ENCODE results near the gene EXOC4. TPM values are rescaled to one million over a fixed set of nuclear protein-coding genes. Genes with fewer than 3 reads are reported as not detected.

The EXOC4 gene
- total RNA-seq, 1 donor from 2014 or later, result 94.0 TPM

DNA sequence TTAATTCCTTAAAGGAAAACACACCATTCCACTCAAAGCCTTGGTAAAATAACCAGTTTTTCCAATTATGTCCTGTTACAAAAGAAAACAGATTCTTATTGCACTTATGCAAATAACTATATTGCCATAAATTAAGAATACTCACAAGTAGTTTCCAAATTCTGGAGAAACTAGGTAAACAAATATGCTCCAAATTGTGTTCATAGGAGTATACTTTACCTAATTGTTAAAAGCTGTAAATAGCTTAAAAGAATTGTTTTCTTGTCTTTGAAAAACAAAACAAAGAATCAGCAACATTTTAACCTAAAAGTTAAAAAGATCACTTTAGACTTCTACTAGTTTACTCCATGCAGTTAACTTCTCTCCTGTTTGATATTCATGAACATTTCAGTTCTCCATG lies 835.3 kb downstream of the EXOC4 start:
- peaks cover 23% of the 10 kb centered on the region for H3K36me3 Mint-ChIP-seq (ENCODE audit: low read depth, unreplicated experiment)
- no peak for DNase-seq (ENCODE audit: low spot score)
- H3K9me3 Mint-ChIP-seq (ENCODE audit: unreplicated experiment), result peaks cover 13% of the 10 kb centered on the region
- H3K4me3 Mint-ChIP-seq (ENCODE audit: unreplicated experiment), result no peak overlapping the region
- H3K27me3 Mint-ChIP-seq (ENCODE audit: unreplicated experiment), result peaks cover 6% of the 10 kb centered on the region
- TF ChIP-seq, protein P1, sequence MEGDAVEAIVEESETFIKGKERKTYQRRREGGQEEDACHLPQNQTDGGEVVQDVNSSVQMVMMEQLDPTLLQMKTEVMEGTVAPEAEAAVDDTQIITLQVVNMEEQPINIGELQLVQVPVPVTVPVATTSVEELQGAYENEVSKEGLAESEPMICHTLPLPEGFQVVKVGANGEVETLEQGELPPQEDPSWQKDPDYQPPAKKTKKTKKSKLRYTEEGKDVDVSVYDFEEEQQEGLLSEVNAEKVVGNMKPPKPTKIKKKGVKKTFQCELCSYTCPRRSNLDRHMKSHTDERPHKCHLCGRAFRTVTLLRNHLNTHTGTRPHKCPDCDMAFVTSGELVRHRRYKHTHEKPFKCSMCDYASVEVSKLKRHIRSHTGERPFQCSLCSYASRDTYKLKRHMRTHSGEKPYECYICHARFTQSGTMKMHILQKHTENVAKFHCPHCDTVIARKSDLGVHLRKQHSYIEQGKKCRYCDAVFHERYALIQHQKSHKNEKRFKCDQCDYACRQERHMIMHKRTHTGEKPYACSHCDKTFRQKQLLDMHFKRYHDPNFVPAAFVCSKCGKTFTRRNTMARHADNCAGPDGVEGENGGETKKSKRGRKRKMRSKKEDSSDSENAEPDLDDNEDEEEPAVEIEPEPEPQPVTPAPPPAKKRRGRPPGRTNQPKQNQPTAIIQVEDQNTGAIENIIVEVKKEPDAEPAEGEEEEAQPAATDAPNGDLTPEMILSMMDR (IDR thresholded peaks at IDR 0.05; ENCODE audit: unreplicated experiment), result no peak
- H3K27ac Mint-ChIP-seq (ENCODE audit: unreplicated experiment), result no peak overlapping the region
- H3K4me1 Mint-ChIP-seq (ENCODE audit: unreplicated experiment), result no peaks in the 10 kb centered on the region

DNA sequence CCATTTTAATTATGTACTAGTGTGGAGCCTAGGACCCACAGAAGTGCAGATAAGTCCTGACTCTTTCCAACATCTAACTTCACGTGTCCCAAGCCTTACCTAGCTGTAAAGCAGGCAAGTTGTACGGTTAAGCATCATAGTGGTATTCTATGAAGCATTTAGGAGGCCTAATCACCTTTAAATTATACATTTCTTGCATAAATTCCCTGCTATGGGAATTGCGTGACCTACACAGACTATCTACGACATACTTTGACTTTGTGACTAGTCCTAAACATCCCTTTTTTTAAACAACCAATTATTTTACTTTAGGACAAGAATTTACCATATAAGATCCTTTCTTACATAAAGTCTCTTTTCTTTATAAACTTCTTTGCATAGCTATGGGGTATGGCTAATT lies 836.6 kb downstream of the EXOC4 start:
- Mint-ChIP-seq H3K4me3 (ENCODE audit: unreplicated experiment) (no peak overlapping the region), H3K36me3 (ENCODE audit: low read depth, unreplicated experiment) (peaks cover 19% of the 10 kb centered on the region), H3K27me3 (ENCODE audit: unreplicated experiment) (peaks cover 3% of the 10 kb centered on the region), H3K27ac (ENCODE audit: unreplicated experiment) (no peak overlapping the region), H3K9me3 (ENCODE audit: unreplicated experiment) (peaks cover 13% of the 10 kb centered on the region), H3K4me1 (ENCODE audit: unreplicated experiment) (no peaks in the 10 kb centered on the region)
- no peak for DNase-seq (ENCODE audit: low spot score)
- TF ChIP-seq, protein P1 (IDR thresholded peaks at IDR 0.05; ENCODE audit: unreplicated experiment), result no peak

- DNase-seq (ENCODE audit: low spot score), result no peak
- Mint-ChIP-seq H3K9me3 (ENCODE audit: unreplicated experiment) (peaks cover 7% of the 10 kb centered on the region), H3K27ac (ENCODE audit: unreplicated experiment) (no peak overlapping the region), H3K4me1 (ENCODE audit: unreplicated experiment) (no peaks in the 10 kb centered on the region), H3K4me3 (ENCODE audit: unreplicated experiment) (no peak overlapping the region), H3K27me3 (ENCODE audit: unreplicated experiment) (no peaks in the 10 kb centered on the region), H3K36me3 (ENCODE audit: low read depth, unreplicated experiment) (no peaks in the 10 kb centered on the region)
- TF ChIP-seq, protein P1 (IDR thresholded peaks at IDR 0.05; ENCODE audit: unreplicated experiment), result no peak
Measured at GRCh38 chr7:134098072-134098471, 845.2 kb downstream of the EXOC4 start.

GRCh38 chr7:134101716-134102115 lies 848.8 kb downstream of the EXOC4 start:
- Mint-ChIP-seq H3K27me3 (ENCODE audit: unreplicated experiment) (no peaks in the 10 kb centered on the region), H3K9me3 (ENCODE audit: unreplicated experiment) (no peaks in the 10 kb centered on the region), H3K36me3 (ENCODE audit: low read depth, unreplicated experiment) (no peaks in the 10 kb centered on the region), H3K27ac (ENCODE audit: unreplicated experiment) (no peak overlapping the region), H3K4me3 (ENCODE audit: unreplicated experiment) (no peak overlapping the region), H3K4me1 (ENCODE audit: unreplicated experiment) (no peaks in the 10 kb centered on the region)
- no peak for DNase-seq (ENCODE audit: low spot score)
- TF ChIP-seq, protein P1 (IDR thresholded peaks at IDR 0.05; ENCODE audit: unreplicated experiment), result no peak

DNA sequence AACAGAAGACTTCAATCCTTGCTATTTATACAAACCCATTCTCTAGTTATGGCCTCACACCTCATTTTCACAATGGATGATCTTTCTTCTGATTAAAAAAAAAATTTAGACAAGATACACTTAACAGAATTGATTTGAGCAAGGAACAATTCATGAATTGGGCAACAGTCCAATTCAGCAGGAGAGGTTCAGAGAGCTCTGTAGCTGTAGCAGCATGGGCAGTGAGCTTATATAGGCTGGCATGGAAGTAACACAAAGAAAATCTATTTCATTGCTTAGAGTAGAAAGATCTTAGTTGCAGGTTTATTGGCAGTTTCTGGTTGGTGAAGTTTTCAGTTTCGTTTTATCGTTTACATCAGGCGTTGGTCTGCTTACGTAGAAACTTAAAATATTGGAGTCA lies 851.3 kb downstream of the EXOC4 start:
- Mint-ChIP-seq H3K9me3 (ENCODE audit: unreplicated experiment) (no peaks in the 10 kb centered on the region), H3K27ac (ENCODE audit: unreplicated experiment) (no peak overlapping the region), H3K4me1 (ENCODE audit: unreplicated experiment) (no peaks in the 10 kb centered on the region), H3K4me3 (ENCODE audit: unreplicated experiment) (no peak overlapping the region), H3K27me3 (ENCODE audit: unreplicated experiment) (no peaks in the 10 kb centered on the region), H3K36me3 (ENCODE audit: low read depth, unreplicated experiment) (no peaks in the 10 kb centered on the region)
- TF ChIP-seq, protein P1 (IDR thresholded peaks at IDR 0.05; ENCODE audit: unreplicated experiment), result no peak
- DNase-seq (ENCODE audit: low spot score), result no peak
